GM12891 (cell line): ENCODE data around the gene TAF4.

Source experiments
- POLR2A ChIP-seq: IDR thresholded peaks from 2 replicates; pipeline ENCODE4 v1.6.1; 2011; ENCODE audit warnings: low read depth, low read length, control low read depth
- SPI1 ChIP-seq: IDR thresholded peaks from 2 replicates; pipeline ENCODE4 v1.6.1; 2011; ENCODE audit warnings: low read depth, low read length, control low read depth
- TAF1 ChIP-seq: IDR thresholded peaks from 2 replicates; pipeline ENCODE4 v1.6.1; 2011; ENCODE audit warnings: low read depth, low read length, control low read depth

DNA sequence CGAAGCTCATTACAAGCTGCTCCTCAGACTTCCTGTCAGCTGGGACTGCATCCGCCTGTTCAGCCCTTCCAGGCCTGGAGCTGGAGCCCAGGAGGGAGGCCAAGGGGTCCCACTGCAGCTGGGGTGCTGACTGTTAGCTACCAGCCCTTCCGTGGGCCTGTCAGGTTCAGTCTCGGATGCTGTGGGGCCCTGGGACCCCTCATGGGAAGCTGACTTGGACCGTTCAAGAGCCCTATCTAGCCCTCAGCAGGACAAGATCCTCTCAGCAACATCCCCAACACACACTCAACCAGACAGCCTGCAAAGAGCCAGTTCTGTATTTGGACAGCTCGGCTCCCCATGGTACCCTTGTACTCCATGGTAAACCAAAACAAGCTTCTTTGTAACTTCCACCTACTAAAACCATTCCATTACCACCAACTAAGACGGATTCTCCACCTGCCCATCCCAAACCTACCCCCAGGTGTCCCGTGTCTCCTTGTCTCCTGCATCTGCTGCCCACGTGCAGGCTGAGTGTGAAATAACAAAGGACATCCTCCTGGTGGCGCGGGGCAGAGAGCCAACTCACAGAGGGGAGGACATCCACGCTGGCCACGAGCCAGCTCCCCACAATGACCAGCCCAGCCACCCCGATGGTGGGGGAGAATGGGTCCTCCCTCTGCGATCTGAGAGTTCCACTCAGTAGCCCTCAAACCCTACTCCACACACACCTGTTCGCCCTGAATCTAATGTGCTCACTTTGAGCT lies 111.2 kb downstream of the TAF4 start:
- TF ChIP-seq POLR2A = no peak
- TF ChIP-seq SPI1 = no peak
- no peak for TF ChIP-seq TAF1
